K562 (cell line): ENCODE measurements around the gene POMC. TPM values are rescaled to one million over a fixed set of nuclear protein-coding genes. Genes with fewer than 3 reads are reported as not detected.
A peak's percentile ranks its signal among the peaks of the same experiment; 100 is the strongest.

ENCODE experiments used
- ATAC-seq: fragments of 200-7000 bp; cut with Tn5 transposase; 3 replicates; pipeline ENCODE4 v1.9.1; 2020; ENCODE audit warnings: moderate library complexity
- BruUV-seq: library from RNA; stranded (reverse); fragments of 400-500 nt; replicated peaks from 2 replicates; lab custom pipeline; 2021; lab: Mats Ljungman, UMichigan
- CTCF ChIA-PET: fragments of 300-600 bp; formaldehyde crosslinking; extraction: SDS; loops from one replicate; lab custom pipeline; 2021; ENCODE audit warnings: low intra/inter-chr PET ratio; lab: Yijun Ruan, JAX
- POLR2A ChIA-PET: fragments of 300-600, 350-650 bp; sonication (Branson Sonifier 250); formaldehyde crosslinking; extraction: SDS; loops from one replicate; lab custom pipeline; 2021; ENCODE audit warnings: antibody characterized with exemption, inconsistent platforms; lab: Yijun Ruan, JAX
- DNase-seq, 4 experiments: peaks; one replicate each; pipeline versions ENCODE4 v3.0.0 to v3.0.0-alpha.2; 2011 to 2018; ENCODE audit warnings: low spot score in 3 of 4, mixed read lengths in 3 of 4; ENCODE audit errors: extremely low read depth in 1 of 4
- FAIRE-seq: peaks from 2 replicates; lab custom pipeline; 2011; peaks lifted over from hg19 to GRCh38; lab: Jason Lieb, UNC
- H2AFZ ChIP-seq: 2 replicates; pipeline ENCODE4 v1.6.0; 2011; ENCODE audit warnings: low read depth, low read length, control low read depth, inconsistent platforms
- H3K27ac ChIP-seq: fragments of 200-600 bp; 3 replicates; pipeline ENCODE4 v1.8.0; 2011; ENCODE audit warnings: low read depth, mild to moderate bottlenecking, control low read depth, inconsistent platforms, low read length, moderate library complexity, mixed read lengths; ENCODE audit errors: extremely low read depth
- H3K27me3 ChIP-seq, 2 experiments: fragments of 300-600 bp in 1 of 2; 2 replicates in 1 of 2; 3 replicates in 1 of 2; pipeline versions ENCODE4 v1.6.0 to v1.8.0; 2011; ENCODE audit warnings: inconsistent platforms in 2 of 2, low read length in 2 of 2, mild to moderate bottlenecking in 1 of 2, mixed read lengths in 1 of 2, moderate library complexity in 1 of 2; ENCODE audit not compliant: control insufficient read depth in 2 of 2, insufficient read depth in 2 of 2
- H3K36me3 ChIP-seq: fragments of 300-600 bp; 3 replicates; pipeline ENCODE4 v1.8.0; 2011; ENCODE audit warnings: mild to moderate bottlenecking, low read length, inconsistent platforms; ENCODE audit not compliant: control insufficient read depth, insufficient read depth
- H3K4me1 ChIP-seq, 2 experiments: fragments of 200-600 bp in 1 of 2; replicated peaks in 1 of 2; 2 replicates in 1 of 2; 3 replicates in 1 of 2; pipeline versions ENCODE4 v1.5.1 to v1.8.0; 2011; ENCODE audit warnings: inconsistent platforms in 2 of 2, low read length in 2 of 2, mild to moderate bottlenecking in 1 of 2, mixed read lengths in 1 of 2, moderate library complexity in 1 of 2; ENCODE audit not compliant: control insufficient read depth in 2 of 2, insufficient read depth in 2 of 2
- H3K4me2 ChIP-seq: 2 replicates; pipeline ENCODE4 v1.6.1; 2011; ENCODE audit warnings: low read length, control low read depth, inconsistent platforms, mixed read lengths; ENCODE audit not compliant: insufficient read depth
- H3K4me3 ChIP-seq: fragments of 200-600 bp; sonication (generic), shearing (Covaris generic); 2 replicates; pipeline ENCODE4 v1.5.1; 2016; ENCODE audit warnings: control low read depth, inconsistent platforms
- H3K79me2 ChIP-seq: fragments of 200-600 bp; 3 replicates; pipeline ENCODE4 v1.8.0; 2011; ENCODE audit warnings: low read length, inconsistent platforms; ENCODE audit not compliant: control insufficient read depth, insufficient read depth
- H3K9ac ChIP-seq, 2 experiments: 2 replicates each; pipeline versions ENCODE4 v1.6.0 to v1.6.1; 2011; ENCODE audit warnings: low read depth in 2 of 2, low read length in 2 of 2, control low read depth in 1 of 2, inconsistent platforms in 1 of 2, mild to moderate bottlenecking in 1 of 2, mixed read lengths in 1 of 2; ENCODE audit not compliant: insufficient read depth in 1 of 2
- H3K9me1 ChIP-seq: one replicate; pipeline ENCODE4 v1.6.0; 2011; ENCODE audit warnings: inconsistent platforms, mild to moderate bottlenecking, low read length, moderate library complexity; ENCODE audit not compliant: control insufficient read depth, insufficient read depth
- H3K9me3 ChIP-seq: replicated peaks from 2 replicates; pipeline ENCODE4 v1.5.1; 2011; ENCODE audit warnings: low read depth, low read length, inconsistent platforms; ENCODE audit not compliant: control insufficient read depth, insufficient read depth
- H4K20me1 ChIP-seq: replicated peaks from 2 replicates; pipeline ENCODE4 v1.6.1; 2011; ENCODE audit warnings: low read length, inconsistent platforms, mixed read lengths; ENCODE audit not compliant: control insufficient read depth, insufficient read depth
- FUS ChIP-seq: fragments of 200-400 bp; formaldehyde crosslinking; optimal IDR thresholded peaks from 2 replicates; pipeline ENCODE3; 2017; ENCODE audit warnings: low read depth, low read length
- HNRNPUL1 ChIP-seq: fragments of 200-400 bp; formaldehyde crosslinking; IDR thresholded peaks from 2 replicates; pipeline ENCODE4 v1.6.1; 2017; ENCODE audit warnings: low read length
- RAD21 ChIP-seq, 2 experiments: fragments of 250-450 bp in 1 of 2; fragments of 450-650 bp in 1 of 2; sonication (Bioruptor Pico) in 1 of 2; formaldehyde crosslinking in 1 of 2; IDR thresholded peaks in 1 of 2; conservative IDR thresholded peaks in 1 of 2; 2 replicates each; pipeline versions ENCODE4 v1.4.0 to v1.8.0; 2020 to 2022; ENCODE audit warnings: mild to moderate bottlenecking in 2 of 2, moderate library complexity in 1 of 2
- SMARCB1 ChIP-seq: IDR thresholded peaks from 2 replicates; pipeline ENCODE4 v1.6.1; 2011; ENCODE audit warnings: improper control_type of control experiment, low read depth; ENCODE audit not compliant: insufficient read length
- ZFPM2 ChIP-seq: fragments of 250-450 bp; sonication (Bioruptor Pico); IDR thresholded peaks from 2 replicates; pipeline ENCODE4 v1.5.1; 2022; ENCODE audit warnings: mild to moderate bottlenecking
- WGBS: fragments of 100-300 bp; shearing (Covaris generic); methylation state at CpG from one replicate; pipeline ENCODE4 v1.1.6; 2016; ENCODE audit warnings: low coverage, mixed read lengths; ENCODE audit not compliant: insufficient coverage; ENCODE audit errors: missing lambda C conversion rate; 5-methylcytosine and 5-hydroxymethylcytosine counted together
- in situ Hi-C: fragments of 300-500 bp; cut with MboI; formaldehyde crosslinking; loops from 4 replicates; pipeline ENCODE4 v1.15.0; 2018; ENCODE audit warnings: inconsistent platforms, mixed read lengths
- intact Hi-C: fragments of 100-400 bp; cut with micrococcal nuclease; formaldehyde crosslinking; loops from 2 replicates; pipeline ENCODE4 v1.14.2; 2022
- polyA plus RNA-seq, 8 experiments: library from polyadenylated mRNA; depleted of rRNA in 4 of 8; stranded (reverse) in 5 of 8; unstranded in 3 of 8; fragments of >200 nt; fragmentation: Nextera tagmentation in 2 of 8; fragmentation: Illumina TruSeq in 1 of 8; extraction: Ambion mirVana in 2 of 8; extraction: Trizol in 1 of 8; gene quantifications; 2 replicates each; pipeline versions ENCODE4 v1.2.1 to v1.2.3, GENCODE V29; 2011 to 2014; ENCODE audit warnings: inconsistent platforms in 1 of 8, missing spikeins in 1 of 8
- total RNA-seq, 7 experiments: library from RNA; depleted of rRNA in 6 of 7; stranded (reverse); fragments of >200 nt in 6 of 7; fragmentation: Illumina TruSeq in 2 of 7; extraction: Trizol in 2 of 7; gene quantifications; 2 replicates each; pipeline versions ENCODE4 v1.2.1 to v1.2.3, GENCODE V29; 2011 to 2021; ENCODE audit warnings: low replicate concordance in 1 of 7
- TF ChIP-seq, protein P1 (sequence below): fragments of 250-450 bp; sonication (Bioruptor Pico); IDR thresholded peaks from 2 replicates; pipeline ENCODE4 v1.4.0; 2020; ENCODE audit warnings: mild to moderate bottlenecking, moderate library complexity
- TF ChIP-seq, protein P2 (sequence below): fragments of 250-450 bp; sonication (Bioruptor Pico); IDR thresholded peaks from 2 replicates; pipeline ENCODE4 v1.5.0; 2020; ENCODE audit warnings: mild to moderate bottlenecking

POMC gene
- total and polyA plus RNA-seq, 9 of the 15 experiments (the other 6 are each of a cell fraction or from before 2014, with no cell fraction given): not detected

DNA sequence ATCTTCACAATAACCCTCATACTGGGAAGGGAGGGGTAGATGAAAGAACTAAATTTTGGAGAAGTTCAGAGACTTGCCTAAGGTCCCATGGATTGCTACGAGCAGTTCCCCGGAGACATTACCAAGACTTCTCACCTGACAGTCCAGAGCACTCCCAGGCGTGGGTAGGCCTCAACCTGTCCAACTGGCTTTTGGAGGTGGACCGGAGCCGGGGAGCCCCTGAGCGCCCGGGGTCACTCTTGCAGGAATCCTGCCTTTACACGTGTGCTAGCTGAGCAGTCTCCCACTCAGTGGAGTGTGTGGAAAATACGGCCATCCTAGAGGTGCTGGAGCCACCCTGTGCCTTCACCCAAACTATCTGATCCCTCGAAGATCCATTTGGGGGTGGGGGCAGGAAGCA, 8.0 kb downstream of the POMC start:
- Histone ChIP-seq H3K9me1 (no peaks in the 10 kb centered on the region), H3K27ac (no peak overlapping the region), H3K9me3 (no peaks in the 10 kb centered on the region), H3K36me3 (no peaks in the 10 kb centered on the region), H3K4me3 (no peak overlapping the region), H3K9ac (0 out of 4 replicates have a peak overlapping the region, but pooled peaks of 1 of the 2 experiments have one; percentile 50), H3K4me1 (peaks cover 3 to 11% of the 10 kb centered on the region in 2 experiments; a peak in 3 of 5 replicates), H3K79me2 (no peaks in the 10 kb centered on the region), H3K27me3 (peaks cover 12 to 35% of the 10 kb centered on the region in 2 experiments), H4K20me1 (no peaks in the 10 kb centered on the region), H2AFZ (no peak overlapping the region), H3K4me2 (no peak overlapping the region)
- WGBS: 52% methylated on average over 9 of the region's 10 CpGs
- FAIRE-seq: no peak
- intact Hi-C loops: loop anchor here (10.0 kb wide), 1 partner anchor 214 kb away; no protein-coding TSS in a partner anchor
- no peak for ATAC-seq
- in situ Hi-C loops: no loop called here
- BruUV-seq: no TSS peak
- TF ChIP-seq HNRNPUL1 (no peak), FUS (no peak), ZFPM2 (CRISPR knock-in tag) (no peak), SMARCB1 (no peak), RAD21 (CRISPR knock-in tag; conservative IDR thresholded peaks at IDR 0.05 in 1 of 2, IDR thresholded peaks at IDR 0.05 in 1 of 2) (no peak)
- TF ChIP-seq, protein P1, sequence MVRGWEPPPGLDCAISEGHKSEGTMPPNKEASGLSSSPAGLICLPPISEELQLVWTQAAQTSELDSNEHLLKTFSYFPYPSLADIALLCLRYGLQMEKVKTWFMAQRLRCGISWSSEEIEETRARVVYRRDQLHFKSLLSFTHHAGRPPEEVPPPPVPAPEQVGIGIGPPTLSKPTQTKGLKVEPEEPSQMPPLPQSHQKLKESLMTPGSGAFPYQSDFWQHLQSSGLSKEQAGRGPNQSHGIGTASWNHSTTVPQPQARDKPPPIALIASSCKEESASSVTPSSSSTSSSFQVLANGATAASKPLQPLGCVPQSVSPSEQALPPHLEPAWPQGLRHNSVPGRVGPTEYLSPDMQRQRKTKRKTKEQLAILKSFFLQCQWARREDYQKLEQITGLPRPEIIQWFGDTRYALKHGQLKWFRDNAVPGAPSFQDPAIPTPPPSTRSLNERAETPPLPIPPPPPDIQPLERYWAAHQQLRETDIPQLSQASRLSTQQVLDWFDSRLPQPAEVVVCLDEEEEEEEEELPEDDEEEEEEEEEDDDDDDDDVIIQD (CRISPR knock-in tag): no peak
- TF ChIP-seq, protein P2, sequence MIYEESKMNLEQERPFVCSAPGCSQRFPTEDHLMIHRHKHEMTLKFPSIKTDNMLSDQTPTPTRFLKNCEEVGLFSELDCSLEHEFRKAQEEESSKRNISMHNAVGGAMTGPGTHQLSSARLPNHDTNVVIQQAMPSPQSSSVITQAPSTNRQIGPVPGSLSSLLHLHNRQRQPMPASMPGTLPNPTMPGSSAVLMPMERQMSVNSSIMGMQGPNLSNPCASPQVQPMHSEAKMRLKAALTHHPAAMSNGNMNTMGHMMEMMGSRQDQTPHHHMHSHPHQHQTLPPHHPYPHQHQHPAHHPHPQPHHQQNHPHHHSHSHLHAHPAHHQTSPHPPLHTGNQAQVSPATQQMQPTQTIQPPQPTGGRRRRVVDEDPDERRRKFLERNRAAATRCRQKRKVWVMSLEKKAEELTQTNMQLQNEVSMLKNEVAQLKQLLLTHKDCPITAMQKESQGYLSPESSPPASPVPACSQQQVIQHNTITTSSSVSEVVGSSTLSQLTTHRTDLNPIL: no peak
- ChIA-PET POLR2A (interaction anchor here (0.7 kb wide), 1 partner anchor 24 kb away, joined by 5 read pairs; no protein-coding TSS in a partner anchor), CTCF (no interaction called here)
- no peak for DNase-seq
